ENCODE results near the gene PTPN11. TPM values are rescaled to one million over a fixed set of nuclear protein-coding genes. Genes with fewer than 3 reads are reported as not detected.

PTPN11 gene
- polyA plus RNA-seq, 1 donor from 2014 or later: 92.5 TPM

GRCh38 chr12:112546996-112547395 lies 128.2 kb downstream of the PTPN11 start:
- no peaks in the 10 kb centered on the region for H3K27me3 ChIP-seq (ENCODE audit: insufficient read depth, low read depth, low read length)
- no peaks in the 10 kb centered on the region for H4K20me1 ChIP-seq (ENCODE audit: insufficient read depth)
- no peak overlapping the region for H3K4me2 ChIP-seq (ENCODE audit: low read length)
- no peak overlapping the region for H3K9ac ChIP-seq (ENCODE audit: low read length)
- H3K4me3 ChIP-seq (ENCODE audit: low read length): no peak overlapping the region
- H3K9me2 ChIP-seq (ENCODE audit: insufficient read depth, low read length): no peaks in the 10 kb centered on the region
- no peaks in the 10 kb centered on the region for H3F3A ChIP-seq (ENCODE audit: insufficient read depth, low read length, poor library complexity, severe bottlenecking)
- H3K27ac ChIP-seq (ENCODE audit: low read length): no peak overlapping the region
- H3K79me2 ChIP-seq (replicated peaks; ENCODE audit: insufficient read depth, low read length): no peaks in the 10 kb centered on the region
- no peaks in the 10 kb centered on the region for H3K9me3 ChIP-seq (ENCODE audit: low read length)
- TF ChIP-seq EP300 (conservative IDR thresholded peaks at IDR 0.05; ENCODE audit: poor library complexity, severe bottlenecking) (no peak), TAF1 (IDR thresholded peaks at IDR 0.05; ENCODE audit: low read depth) (no peak), REST (IDR thresholded peaks at IDR 0.05; ENCODE audit: borderline replicate concordance) (no peak)
- no peaks in the 10 kb centered on the region for H3K36me3 ChIP-seq (ENCODE audit: insufficient read depth, low read length)
- H2AFZ ChIP-seq (ENCODE audit: low read depth, low read length): no peak overlapping the region

- no peak for TF ChIP-seq EP300 (conservative IDR thresholded peaks at IDR 0.05; ENCODE audit: poor library complexity, severe bottlenecking)
- TF ChIP-seq CTCF (IDR thresholded peaks at IDR 0.05; ENCODE audit: poor library complexity, severe bottlenecking): no peak
- TF ChIP-seq RAD21 (conservative IDR thresholded peaks at IDR 0.05): no peak
- no peak for TF ChIP-seq POLR2AphosphoS5 (IDR thresholded peaks at IDR 0.05)
- no peak for TF ChIP-seq MXI1 (conservative IDR thresholded peaks at IDR 0.05; ENCODE audit: poor library complexity, severe bottlenecking)
- no peak for TF ChIP-seq REST (IDR thresholded peaks at IDR 0.05; ENCODE audit: borderline replicate concordance)
- no peak for TF ChIP-seq SMC3 (conservative IDR thresholded peaks at IDR 0.05; ENCODE audit: poor library complexity)
- no peak for TF ChIP-seq TAF1 (IDR thresholded peaks at IDR 0.05; ENCODE audit: low read depth)
- no peak for TF ChIP-seq EZH2 (IDR thresholded peaks at IDR 0.05; ENCODE audit: borderline replicate concordance, insufficient read depth, low read length, poor library complexity, severe bottlenecking)
- Histone ChIP-seq H3K27ac (ENCODE audit: low read length) (no peak overlapping the region), H3K4me3 (ENCODE audit: low read length) (no peak overlapping the region), H2AFZ (ENCODE audit: low read depth, low read length) (no peak overlapping the region), H3K4me2 (ENCODE audit: low read length) (no peak overlapping the region), H3K9me2 (ENCODE audit: insufficient read depth, low read length) (no peaks in the 10 kb centered on the region), H3K9me3 (ENCODE audit: low read length) (no peaks in the 10 kb centered on the region), H3F3A (ENCODE audit: insufficient read depth, low read length, poor library complexity, severe bottlenecking) (no peaks in the 10 kb centered on the region), H4K20me1 (ENCODE audit: insufficient read depth) (no peaks in the 10 kb centered on the region), H3K9ac (ENCODE audit: low read length) (no peak overlapping the region), H3K27me3 (ENCODE audit: insufficient read depth, low read depth, low read length) (no peaks in the 10 kb centered on the region), H3K79me2 (replicated peaks; ENCODE audit: insufficient read depth, low read length) (no peaks in the 10 kb centered on the region), H3K36me3 (ENCODE audit: insufficient read depth, low read length) (no peaks in the 10 kb centered on the region)
Observed at GRCh38 chr12:112549031-112549430, 130.3 kb downstream of the PTPN11 start.
